Peyer's patch (tissue), 4 donors: ENCODE results near the gene LAIR2. TPM values are rescaled to one million over a fixed set of nuclear protein-coding genes. Genes with fewer than 3 reads are reported as not detected.

Source experiments
- DNase-seq, 3 donors: peaks; one replicate each; pipeline ENCODE4 v3.0.0-alpha.2; 2017 to 2019
- H3K27ac ChIP-seq, 4 donors: fragments of 200-600 bp; sonication (generic); one replicate each; pipeline ENCODE4 v1.5.1; 2016 to 2019
- H3K27me3 ChIP-seq, 2 donors: fragments of 200-600 bp; sonication (generic); one replicate each; pipeline ENCODE4 v1.5.1; 2019
- H3K36me3 ChIP-seq, 3 donors: fragments of 200-600 bp; sonication (generic); one replicate each; pipeline ENCODE4 v1.5.1; 2016 to 2019
- H3K4me1 ChIP-seq, 4 donors: fragments of 200-600 bp; sonication (generic); one replicate each; pipeline ENCODE4 v1.5.1; 2016 to 2019
- H3K4me3 ChIP-seq, 4 donors: fragments of 200-600 bp; sonication (generic); 1 replicate in 3 of 4; 2 replicates in 1 of 4; pipeline ENCODE4 v1.5.1; 2016 to 2019; ENCODE audit warnings: mild to moderate bottlenecking in 1 of 4
- H3K9me3 ChIP-seq, 4 donors: fragments of 200-600 bp; sonication (generic); one replicate each; pipeline ENCODE4 v1.5.1; 2016 to 2019; ENCODE audit warnings: mild to moderate bottlenecking in 1 of 4
- CTCF ChIP-seq, 6 experiments: fragments of 450-650 bp in 4 of 6; fragments of 200-600 bp in 2 of 6; sonication (generic) in 1 of 6; IDR thresholded peaks; one replicate each; pipeline ENCODE4 v1.5.1; 2017 to 2019; ENCODE audit warnings: antibody characterized with exemption in 6 of 6, mild to moderate bottlenecking in 3 of 6, moderate library complexity in 1 of 6
- POLR2A ChIP-seq, 2 donors: fragments of 450-650 bp; IDR thresholded peaks; one replicate each; pipeline ENCODE4 v1.5.1; 2017; ENCODE audit warnings: antibody characterized with exemption in 2 of 2, mild to moderate bottlenecking in 2 of 2, moderate library complexity in 2 of 2
- total RNA-seq, 4 donors: library from RNA; depleted of rRNA; stranded (reverse); fragments of >200 nt; gene quantifications; one replicate each; pipeline ENCODE4 v1.1.0, GENCODE V29; 2016

The LAIR2 gene
- total RNA-seq, 4 donors from 2014 or later, result not detected

GRCh38 chr19:54515156-54515555 lies 12.5 kb downstream of the LAIR2 start:
- Histone ChIP-seq H3K27me3 (no peaks in the 10 kb centered on the region), H3K9me3 (no peaks in the 10 kb centered on the region), H3K36me3 (no peaks in the 10 kb centered on the region), H3K4me3 (no peak overlapping the region), H3K27ac (no peak overlapping the region), H3K4me1 (no peaks in the 10 kb centered on the region)
- no peak for TF ChIP-seq CTCF (IDR thresholded peaks at IDR 0.05)
- no peak for TF ChIP-seq POLR2A (IDR thresholded peaks at IDR 0.05)
- no peak for DNase-seq

DNA sequence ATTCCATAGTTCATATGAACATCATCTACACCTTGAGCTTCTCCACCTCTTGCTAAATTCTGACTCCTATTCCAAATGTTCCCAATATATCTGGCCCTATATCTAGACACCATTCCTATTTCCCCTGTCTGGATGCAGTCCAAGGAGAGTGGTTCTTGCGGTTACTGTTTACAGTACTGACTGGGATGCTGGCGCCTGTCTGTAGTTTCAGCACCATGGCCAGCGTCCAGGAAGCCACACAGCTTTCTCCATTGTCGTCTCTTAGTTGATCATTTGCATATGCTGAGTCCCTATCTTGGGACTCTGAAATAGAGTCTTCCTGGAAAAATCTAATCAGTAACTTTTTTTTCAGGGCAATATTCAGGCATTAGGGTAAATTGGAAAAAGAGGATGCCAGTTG lies 14.9 kb downstream of the LAIR2 start:
- no peak overlapping the region for H3K27ac ChIP-seq
- no peaks in the 10 kb centered on the region for H3K9me3 ChIP-seq
- no peak for TF ChIP-seq CTCF (IDR thresholded peaks at IDR 0.05)
- no peak for TF ChIP-seq POLR2A (IDR thresholded peaks at IDR 0.05)
- H3K4me1 ChIP-seq, result no peaks in the 10 kb centered on the region
- peak in 1 of 3 donors; percentile 57 for DNase-seq
- no peaks in the 10 kb centered on the region for H3K36me3 ChIP-seq
- H3K4me3 ChIP-seq, result no peak overlapping the region
- no peaks in the 10 kb centered on the region for H3K27me3 ChIP-seq

- no peak for DNase-seq
- no peaks in the 10 kb centered on the region for H3K9me3 ChIP-seq
- H3K27me3 ChIP-seq, result no peaks in the 10 kb centered on the region
- TF ChIP-seq CTCF (IDR thresholded peaks at IDR 0.05) (no peak), POLR2A (IDR thresholded peaks at IDR 0.05) (no peak)
- H3K27ac ChIP-seq, result no peak overlapping the region
- H3K36me3 ChIP-seq, result no peaks in the 10 kb centered on the region
- H3K4me3 ChIP-seq, result no peak overlapping the region
- H3K4me1 ChIP-seq, result no peaks in the 10 kb centered on the region
These were observed 16.2 kb downstream of the LAIR2 start for GRCh38 chr19:54518844-54519243.

GRCh38 chr19:54521022-54521859 lies 18.6 kb downstream of the LAIR2 start:
- TF ChIP-seq CTCF (IDR thresholded peaks at IDR 0.05) (no peak), POLR2A (IDR thresholded peaks at IDR 0.05) (no peak)
- no peak for DNase-seq
- Histone ChIP-seq H3K4me1 (no peaks in the 10 kb centered on the region), H3K27me3 (no peaks in the 10 kb centered on the region), H3K36me3 (no peaks in the 10 kb centered on the region), H3K4me3 (no peak overlapping the region), H3K27ac (no peak overlapping the region), H3K9me3 (no peaks in the 10 kb centered on the region)

GRCh38 chr19:54521860-54522513 lies 19.4 kb downstream of the LAIR2 start:
- H3K9me3 ChIP-seq, result no peaks in the 10 kb centered on the region
- no peaks in the 10 kb centered on the region for H3K36me3 ChIP-seq
- no peak for DNase-seq
- no peak overlapping the region for H3K4me3 ChIP-seq
- H3K4me1 ChIP-seq, result no peaks in the 10 kb centered on the region
- no peak for TF ChIP-seq CTCF (IDR thresholded peaks at IDR 0.05)
- TF ChIP-seq POLR2A (IDR thresholded peaks at IDR 0.05), result no peak
- H3K27me3 ChIP-seq, result no peaks in the 10 kb centered on the region
- H3K27ac ChIP-seq, result no peak overlapping the region
